Measurements from ENCODE around the gene PPP4R1.

The PPP4R1 gene

DNA sequence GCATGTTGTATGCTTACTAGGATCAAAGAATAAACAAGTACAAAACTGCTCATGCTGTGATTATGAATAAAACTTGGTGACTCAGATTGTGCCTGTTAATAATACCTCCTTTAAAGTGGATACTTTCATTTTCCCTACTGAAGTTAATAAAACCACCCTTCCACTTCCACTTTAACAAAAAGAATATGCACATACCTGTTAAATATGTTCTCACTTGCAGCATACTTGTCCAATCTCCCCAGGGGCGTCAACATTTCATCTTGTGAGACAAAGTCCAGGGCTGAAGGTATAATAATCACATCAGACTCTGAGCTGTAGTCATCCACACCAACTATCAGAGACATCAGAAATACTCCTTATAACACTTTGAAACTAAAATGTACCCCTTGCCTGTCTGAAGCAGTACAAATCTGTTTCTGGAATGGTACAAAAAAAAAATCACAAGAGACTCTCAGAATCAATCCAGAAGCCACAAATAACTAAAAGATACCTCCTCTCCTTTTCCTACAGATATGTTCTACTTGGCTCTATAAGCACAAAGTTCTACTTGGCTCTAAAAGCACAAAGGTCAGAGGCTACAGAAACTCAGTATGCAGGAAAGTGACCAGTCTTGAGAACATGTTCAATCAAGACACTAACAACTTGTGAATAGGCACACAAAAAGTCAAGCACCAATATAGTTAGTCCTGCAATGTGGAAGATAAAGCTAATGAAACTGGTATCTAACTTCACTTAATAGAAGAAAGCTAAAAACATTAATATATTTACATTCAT lies 19.3 kb downstream of the PPP4R1 start:
- DNase-seq (no peak), ATAC-seq (no peak)
- no peak overlapping the region for H3K4me3 Mint-ChIP-seq
- peaks cover 20% of the 10 kb centered on the region for H3K9me3 Mint-ChIP-seq
- no peak overlapping the region for H3K27ac Mint-ChIP-seq
- H3K36me3 Mint-ChIP-seq (ENCODE audit: low read depth), result peaks cover 42% of the 10 kb centered on the region
- H3K27me3 Mint-ChIP-seq, result no peaks in the 10 kb centered on the region
- H3K4me1 Mint-ChIP-seq, result peaks cover 23% of the 10 kb centered on the region

- no peak overlapping the region for H3K27ac Mint-ChIP-seq
- no peaks in the 10 kb centered on the region for H3K27me3 Mint-ChIP-seq
- H3K4me3 Mint-ChIP-seq, result no peak overlapping the region
- no peak for DNase-seq
- no peak for ATAC-seq
- H3K4me1 Mint-ChIP-seq, result no peaks in the 10 kb centered on the region
- peaks cover 50% of the 10 kb centered on the region for H3K36me3 Mint-ChIP-seq (ENCODE audit: low read depth)
- no peaks in the 10 kb centered on the region for H3K9me3 Mint-ChIP-seq
Measured at GRCh38 chr18:9587924-9588323, 26.4 kb downstream of the PPP4R1 start.

DNA sequence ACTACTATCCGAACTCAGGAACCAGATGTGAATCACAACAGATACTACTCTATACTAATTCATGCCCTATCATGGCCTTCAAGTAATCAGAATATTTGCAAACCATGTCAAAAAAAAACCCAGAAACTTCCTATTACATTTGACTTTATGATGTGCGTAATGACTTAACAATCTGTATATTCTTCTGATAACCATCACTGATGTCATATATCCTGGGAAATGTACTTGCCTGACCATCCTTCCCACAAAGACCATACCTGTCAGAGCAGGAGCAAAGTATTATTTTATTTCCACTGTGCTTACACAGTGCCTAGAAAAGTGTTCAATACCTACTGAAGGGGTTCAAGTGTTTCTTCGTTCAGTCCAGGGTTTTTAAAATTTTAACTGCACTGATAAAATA lies 27.5 kb downstream of the PPP4R1 start:
- ATAC-seq, result no peak
- no peaks in the 10 kb centered on the region for H3K9me3 Mint-ChIP-seq
- DNase-seq, result no peak
- H3K4me1 Mint-ChIP-seq, result no peaks in the 10 kb centered on the region
- no peaks in the 10 kb centered on the region for H3K27me3 Mint-ChIP-seq
- H3K4me3 Mint-ChIP-seq, result no peak overlapping the region
- peaks cover 52% of the 10 kb centered on the region for H3K36me3 Mint-ChIP-seq (ENCODE audit: low read depth)
- no peak overlapping the region for H3K27ac Mint-ChIP-seq

DNA sequence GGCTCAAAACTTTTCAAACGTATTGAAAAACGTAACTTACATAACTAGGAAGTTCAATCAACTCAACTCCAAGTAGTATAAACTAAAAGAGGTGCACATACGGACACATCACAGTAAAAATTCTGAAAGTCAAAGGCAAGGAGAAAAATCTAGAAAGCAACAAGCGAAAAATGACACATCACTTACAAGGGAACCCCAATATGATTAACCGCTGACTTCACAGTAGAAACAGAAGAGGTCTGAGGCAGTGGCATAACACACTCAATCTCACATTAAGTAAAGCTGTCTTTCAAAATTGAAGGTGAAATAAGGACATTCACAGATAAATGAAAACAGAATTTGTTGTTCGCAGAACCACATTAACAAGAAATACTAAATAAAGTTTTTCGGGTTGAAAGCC lies 32.7 kb downstream of the PPP4R1 start:
- ATAC-seq (no peak), DNase-seq (no peak)
- Mint-ChIP-seq H3K4me1 (no peaks in the 10 kb centered on the region), H3K27ac (no peak overlapping the region), H3K9me3 (no peaks in the 10 kb centered on the region), H3K4me3 (no peak overlapping the region), H3K36me3 (ENCODE audit: low read depth) (peaks cover 45% of the 10 kb centered on the region), H3K27me3 (no peaks in the 10 kb centered on the region)

GRCh38 chr18:9578306-9578705 lies 36.1 kb downstream of the PPP4R1 start:
- no peaks in the 10 kb centered on the region for H3K9me3 Mint-ChIP-seq
- peaks cover 32% of the 10 kb centered on the region for H3K36me3 Mint-ChIP-seq (ENCODE audit: low read depth)
- no peaks in the 10 kb centered on the region for H3K4me1 Mint-ChIP-seq
- no peaks in the 10 kb centered on the region for H3K27me3 Mint-ChIP-seq
- DNase-seq, result no peak
- no peak for ATAC-seq
- no peak overlapping the region for H3K27ac Mint-ChIP-seq
- H3K4me3 Mint-ChIP-seq, result no peak overlapping the region

DNA sequence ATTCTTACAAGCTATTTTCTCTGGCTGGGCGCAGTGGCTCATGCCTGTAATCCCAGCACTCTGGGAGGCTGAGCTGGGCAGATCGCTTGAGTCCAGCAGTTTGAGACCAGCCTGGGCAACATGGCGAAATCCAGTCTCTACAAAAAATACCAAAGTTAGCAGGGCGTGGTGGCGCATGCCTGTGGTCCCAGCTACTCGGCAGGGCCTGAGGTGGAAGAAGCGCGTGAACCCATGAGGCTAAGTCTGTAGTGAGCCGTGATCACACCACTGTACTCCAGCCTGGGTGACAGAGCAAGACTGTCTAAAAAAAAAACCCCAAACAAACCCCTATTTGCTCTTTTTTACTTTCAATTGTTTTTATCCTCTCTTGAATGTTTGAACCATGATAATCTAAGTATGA lies 37.0 kb downstream of the PPP4R1 start:
- peaks cover 24% of the 10 kb centered on the region for H3K36me3 Mint-ChIP-seq (ENCODE audit: low read depth)
- no peak overlapping the region for H3K4me3 Mint-ChIP-seq
- ATAC-seq (no peak), DNase-seq (no peak)
- H3K27ac Mint-ChIP-seq, result no peak overlapping the region
- H3K27me3 Mint-ChIP-seq, result no peaks in the 10 kb centered on the region
- no peaks in the 10 kb centered on the region for H3K4me1 Mint-ChIP-seq
- H3K9me3 Mint-ChIP-seq, result no peaks in the 10 kb centered on the region

- Mint-ChIP-seq H3K9me3 (no peaks in the 10 kb centered on the region), H3K27me3 (no peaks in the 10 kb centered on the region), H3K4me3 (no peak overlapping the region), H3K4me1 (no peaks in the 10 kb centered on the region), H3K27ac (no peak overlapping the region), H3K36me3 (ENCODE audit: low read depth) (peaks cover 12% of the 10 kb centered on the region)
- ATAC-seq (no peak), DNase-seq (peak; percentile 8)
Measured at GRCh38 chr18:9575558-9575957, 38.8 kb downstream of the PPP4R1 start.

DNA sequence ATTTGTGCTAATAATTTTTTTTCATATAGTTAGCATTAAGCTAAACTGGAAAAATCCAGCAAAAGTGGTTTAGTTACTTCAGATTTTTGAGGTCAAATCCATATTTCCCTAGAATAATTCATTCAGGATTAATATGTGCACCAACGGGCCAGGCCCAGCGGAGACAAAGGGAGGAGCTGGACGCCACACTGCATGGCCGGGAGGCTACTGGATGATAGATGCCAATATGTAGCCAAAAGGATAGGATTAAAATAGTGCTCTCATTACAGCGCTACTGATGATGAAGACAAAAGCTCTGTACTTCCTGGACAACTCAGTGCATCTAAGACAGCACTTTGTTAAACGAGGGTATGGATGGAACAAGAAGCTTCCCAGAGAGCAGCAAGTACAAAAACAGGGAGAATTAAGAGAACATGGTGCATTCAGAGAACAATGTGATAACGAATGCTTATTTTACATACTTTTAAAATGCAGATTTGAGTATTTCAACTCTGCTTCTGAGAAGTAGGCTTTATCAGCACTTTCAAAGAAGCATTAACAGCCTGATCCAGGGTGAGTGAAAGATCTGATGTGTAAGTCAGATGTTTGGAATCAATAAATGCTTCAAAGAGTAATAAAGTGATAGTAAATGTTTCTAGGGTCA lies 39.8 kb downstream of the PPP4R1 start:
- no peak for DNase-seq
- H3K36me3 Mint-ChIP-seq (ENCODE audit: low read depth), result peaks cover 13% of the 10 kb centered on the region
- H3K27ac Mint-ChIP-seq, result no peak overlapping the region
- ATAC-seq, result no peak
- no peaks in the 10 kb centered on the region for H3K9me3 Mint-ChIP-seq
- H3K4me1 Mint-ChIP-seq, result no peaks in the 10 kb centered on the region
- H3K27me3 Mint-ChIP-seq, result no peaks in the 10 kb centered on the region
- H3K4me3 Mint-ChIP-seq, result no peak overlapping the region

DNA sequence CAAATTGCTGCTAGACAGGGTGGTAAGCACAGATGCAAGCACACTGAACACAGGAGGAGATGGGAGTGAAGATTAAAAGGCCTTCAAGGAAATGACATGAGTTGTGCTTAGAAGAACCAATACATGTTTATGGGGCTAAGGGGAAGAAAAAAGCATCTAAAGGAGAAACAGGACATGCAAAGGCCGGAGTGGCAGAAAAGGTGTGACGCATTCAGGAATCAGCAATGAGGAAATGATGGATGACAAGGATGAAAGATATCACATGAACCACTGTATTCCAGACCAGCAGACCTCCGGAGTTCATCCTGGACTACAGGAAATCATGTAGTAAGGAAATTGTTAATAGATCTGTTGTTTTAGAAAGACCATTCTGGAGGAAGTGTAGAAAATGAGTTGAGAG lies 42.8 kb downstream of the PPP4R1 start:
- Mint-ChIP-seq H3K36me3 (ENCODE audit: low read depth) (peaks cover 21% of the 10 kb centered on the region), H3K4me1 (no peaks in the 10 kb centered on the region)

GRCh38 chr18:9570255-9570654 lies 44.1 kb downstream of the PPP4R1 start:
- no peaks in the 10 kb centered on the region for H3K27me3 Mint-ChIP-seq
- no peak overlapping the region for H3K4me3 Mint-ChIP-seq
- no peak overlapping the region for H3K27ac Mint-ChIP-seq
- peaks cover 18% of the 10 kb centered on the region for H3K36me3 Mint-ChIP-seq (ENCODE audit: low read depth)
- H3K4me1 Mint-ChIP-seq, result no peaks in the 10 kb centered on the region
- ATAC-seq (no peak), DNase-seq (no peak)
- H3K9me3 Mint-ChIP-seq, result no peaks in the 10 kb centered on the region

More for the DNA sequence above, 42.8 kb downstream of the PPP4R1 start:
- ATAC-seq (no peak), DNase-seq (no peak)
- no peak overlapping the region for H3K27ac Mint-ChIP-seq
- H3K4me3 Mint-ChIP-seq, result no peak overlapping the region
- no peaks in the 10 kb centered on the region for H3K9me3 Mint-ChIP-seq
- no peaks in the 10 kb centered on the region for H3K27me3 Mint-ChIP-seq

DNA sequence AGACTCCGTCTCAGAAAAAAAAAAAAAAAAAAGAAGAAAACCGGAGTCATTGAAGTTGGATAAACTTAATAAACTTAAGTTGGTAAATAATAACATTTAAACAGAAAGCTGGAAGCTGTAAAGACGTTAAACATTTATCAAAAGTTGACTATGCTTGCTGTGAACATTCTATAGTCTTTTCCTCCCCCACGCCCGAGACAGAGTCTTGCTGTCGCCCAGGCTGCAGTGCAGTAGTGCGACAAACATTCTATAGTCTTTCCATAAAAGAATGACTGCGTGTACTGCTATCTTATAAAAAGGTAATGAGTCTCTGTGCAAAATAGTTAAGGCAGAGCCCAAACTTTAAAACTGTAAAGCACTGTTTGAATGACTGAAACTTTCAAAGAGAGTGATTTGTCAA lies 45.2 kb downstream of the PPP4R1 start:
- H3K27ac Mint-ChIP-seq, result no peak overlapping the region
- no peak for ATAC-seq
- no peak overlapping the region for H3K4me3 Mint-ChIP-seq
- DNase-seq, result no peak
- H3K9me3 Mint-ChIP-seq, result no peaks in the 10 kb centered on the region
- no peaks in the 10 kb centered on the region for H3K4me1 Mint-ChIP-seq
- peaks cover 18% of the 10 kb centered on the region for H3K36me3 Mint-ChIP-seq (ENCODE audit: low read depth)
- no peaks in the 10 kb centered on the region for H3K27me3 Mint-ChIP-seq

- Mint-ChIP-seq H3K27me3 (no peaks in the 10 kb centered on the region), H3K36me3 (ENCODE audit: low read depth) (peaks cover 18% of the 10 kb centered on the region), H3K4me3 (no peak overlapping the region), H3K9me3 (no peaks in the 10 kb centered on the region), H3K27ac (no peak overlapping the region), H3K4me1 (no peaks in the 10 kb centered on the region)
- DNase-seq (no peak), ATAC-seq (no peak)
Measured at GRCh38 chr18:9568186-9568585, 46.2 kb downstream of the PPP4R1 start.

- Mint-ChIP-seq H3K4me3 (no peak overlapping the region), H3K4me1 (no peaks in the 10 kb centered on the region), H3K27me3 (no peaks in the 10 kb centered on the region), H3K36me3 (ENCODE audit: low read depth) (peaks cover 18% of the 10 kb centered on the region), H3K27ac (no peak overlapping the region), H3K9me3 (no peaks in the 10 kb centered on the region)
- no peak for ATAC-seq
- DNase-seq, result no peak
Measured at GRCh38 chr18:9565407-9565806, 49.0 kb downstream of the PPP4R1 start.

- H3K27me3 Mint-ChIP-seq, result no peaks in the 10 kb centered on the region
- DNase-seq (no peak), ATAC-seq (no peak)
- no peak overlapping the region for H3K27ac Mint-ChIP-seq
- peaks cover 18% of the 10 kb centered on the region for H3K36me3 Mint-ChIP-seq (ENCODE audit: low read depth)
- H3K4me1 Mint-ChIP-seq, result no peaks in the 10 kb centered on the region
- H3K4me3 Mint-ChIP-seq, result no peak overlapping the region
- H3K9me3 Mint-ChIP-seq, result no peaks in the 10 kb centered on the region
Measured at GRCh38 chr18:9563331-9563730, 51.0 kb downstream of the PPP4R1 start.

GRCh38 chr18:9562584-9562983 lies 51.8 kb downstream of the PPP4R1 start:
- H3K27me3 Mint-ChIP-seq, result no peaks in the 10 kb centered on the region
- no peaks in the 10 kb centered on the region for H3K4me1 Mint-ChIP-seq
- H3K27ac Mint-ChIP-seq, result no peak overlapping the region
- peaks cover 21% of the 10 kb centered on the region for H3K36me3 Mint-ChIP-seq (ENCODE audit: low read depth)
- DNase-seq, result no peak
- H3K4me3 Mint-ChIP-seq, result no peak overlapping the region
- no peaks in the 10 kb centered on the region for H3K9me3 Mint-ChIP-seq
- no peak for ATAC-seq

Measured in activated naive CD8-positive, alpha-beta T cell treated with anti-CD3 and anti-CD28 coated beads, Interleukin-2, amount 50 U/mL, for 24 hours (primary cell).